Measurements from ENCODE around the gene NNT.

GRCh38 chr5:43623048-43623680 is 20.2 kb downstream of the NNT start:
- no peak for TF ChIP-seq YY1 (IDR thresholded peaks at IDR 0.05; ENCODE audit: insufficient read depth, insufficient read length)
- TF ChIP-seq ZNF274 (IDR thresholded peaks at IDR 0.05; ENCODE audit: low read depth, low read length) = no peak
- no peak for TF ChIP-seq SUZ12 (IDR thresholded peaks at IDR 0.05; ENCODE audit: extremely low read depth, insufficient read depth, insufficient read length)

All from NT2/D1 (cell line).